Natural killer cell (primary cell): ENCODE results near the gene CAPN5. TPM values are rescaled to one million over a fixed set of nuclear protein-coding genes. Genes with fewer than 3 reads are reported as not detected.
A peak's percentile ranks its signal among the peaks of the same experiment; 100 is the strongest.

Experiments used
- ATAC-seq, 3 donors: fragments of 150-1000 bp in 2 of 3; fragments of 200-7000 bp in 1 of 3; cut with Tn5 transposase; 1 replicate in 1 of 3; 2 replicates in 2 of 3; pipeline ENCODE4 v1.10.0; 2021; ENCODE audit warnings: mild to moderate bottlenecking in 2 of 3, moderate library complexity in 2 of 3
- DNase-seq, 2 donors: peaks; one replicate each; pipeline versions ENCODE4 v3.0.0 to v3.0.0-alpha.2; 2013 to 2021; ENCODE audit warnings: mixed read lengths in 1 of 2
- H3K27ac ChIP-seq: one replicate; pipeline ENCODE4 v1.5.1; 2013; ENCODE audit warnings: mild to moderate bottlenecking, low read length
- H3K27me3 ChIP-seq: one replicate; pipeline ENCODE4 v1.6.1; 2013; ENCODE audit warnings: low read length; ENCODE audit not compliant: control insufficient read depth, insufficient read depth
- H3K36me3 ChIP-seq: one replicate; pipeline ENCODE4 v1.6.1; 2013; ENCODE audit warnings: low read length; ENCODE audit not compliant: control insufficient read depth, insufficient read depth
- H3K4me1 ChIP-seq: one replicate; pipeline ENCODE4 v1.6.1; 2013; ENCODE audit warnings: low read length; ENCODE audit not compliant: control insufficient read depth, insufficient read depth
- H3K4me3 ChIP-seq: one replicate; pipeline ENCODE4 v1.5.1; 2013; ENCODE audit warnings: low read length
- H3K9me3 ChIP-seq: one replicate; pipeline ENCODE4 v1.6.1; 2013; ENCODE audit warnings: low read length; ENCODE audit not compliant: control insufficient read depth, insufficient read depth
- H3K27ac Mint-ChIP-seq, 2 donors: one replicate each; pipeline ENCODE4 v1.8.0; 2022; ENCODE audit warnings: mild to moderate bottlenecking in 2 of 2, mixed read lengths in 2 of 2, moderate library complexity in 1 of 2
- H3K27me3 Mint-ChIP-seq, 2 donors: one replicate each; pipeline ENCODE4 v1.8.0; 2022; ENCODE audit warnings: low read depth in 2 of 2, mixed read lengths in 2 of 2
- H3K36me3 Mint-ChIP-seq: one replicate; pipeline ENCODE4 v1.8.0; 2022; ENCODE audit warnings: mixed read lengths
- H3K4me1 Mint-ChIP-seq, 2 donors: one replicate each; pipeline ENCODE4 v1.8.0; 2022; ENCODE audit warnings: mixed read lengths in 2 of 2
- H3K4me3 Mint-ChIP-seq: one replicate; pipeline ENCODE4 v1.8.0; 2022; ENCODE audit warnings: mild to moderate bottlenecking, moderate library complexity, mixed read lengths
- H3K9me3 Mint-ChIP-seq, 2 donors: one replicate each; pipeline ENCODE4 v1.8.0; 2022; ENCODE audit warnings: mixed read lengths in 2 of 2
- CTCF ChIP-seq: fragments of 200-600 bp; IDR thresholded peaks from one replicate; pipeline ENCODE4 v1.8.0; 2022; ENCODE audit warnings: antibody characterized with exemption
- WGBS: methylation state at CpG from one replicate; pipeline ENCODE4 v1.1.7; 2013; ENCODE audit warnings: missing lambda C conversion rate; ENCODE audit not compliant: insufficient coverage; 5-methylcytosine and 5-hydroxymethylcytosine counted together
- intact Hi-C: fragments of 100-400 bp; cut with micrococcal nuclease; formaldehyde crosslinking; loops from one replicate; pipeline ENCODE4 v1.14.2; 2022
- total RNA-seq, 4 donors: library from RNA; stranded (reverse); fragments of 120-200 nt in 1 of 4; gene quantifications; one replicate each; pipeline versions ENCODE4 v1.2.3 to v1.2.4, GENCODE V29; 2013 to 2022

CAPN5 gene
- total RNA-seq, 3 donors from 2014 or later (not counting 1 experiment from before 2014, with no cell fraction given): 32.3 to 34.5 (median 34.3) TPM

- no peaks in the 10 kb centered on the region for H3K27me3 Mint-ChIP-seq
- no peaks in the 10 kb centered on the region for H3K9me3 Mint-ChIP-seq
- H3K27me3 ChIP-seq: no peaks in the 10 kb centered on the region
- DNase-seq (no peak), ATAC-seq (no peak)
- H3K4me3 ChIP-seq: no peak overlapping the region
- TF ChIP-seq CTCF: no peak
- H3K4me1 Mint-ChIP-seq: peaks cover 0 to 14% of the 10 kb centered on the region in 2 donors
- H3K9me3 ChIP-seq: no peaks in the 10 kb centered on the region
- no peaks in the 10 kb centered on the region for H3K4me1 ChIP-seq
- H3K36me3 ChIP-seq: no peaks in the 10 kb centered on the region
- H3K4me3 Mint-ChIP-seq: no peak overlapping the region
- no peak overlapping the region for H3K27ac Mint-ChIP-seq
- no peak overlapping the region for H3K27ac ChIP-seq
- no peaks in the 10 kb centered on the region for H3K36me3 Mint-ChIP-seq
- intact Hi-C loops: no loop called here
- 87% methylated on average over 8 of the region's 8 CpGs for WGBS
Observed at GRCh38 chr11:77104727-77105126, 38.0 kb downstream of the CAPN5 start.

GRCh38 chr11:77106321-77106720 lies 39.5 kb downstream of the CAPN5 start:
- peaks cover 0 to 8% of the 10 kb centered on the region in 2 donors for H3K4me1 Mint-ChIP-seq
- H3K36me3 ChIP-seq: no peaks in the 10 kb centered on the region
- no peak overlapping the region for H3K4me3 Mint-ChIP-seq
- no peak for ATAC-seq
- H3K27me3 ChIP-seq: no peaks in the 10 kb centered on the region
- no peak overlapping the region for H3K27ac ChIP-seq
- no peaks in the 10 kb centered on the region for H3K27me3 Mint-ChIP-seq
- H3K4me1 ChIP-seq: no peaks in the 10 kb centered on the region
- no peak overlapping the region for H3K27ac Mint-ChIP-seq
- no peak for TF ChIP-seq CTCF
- no peaks in the 10 kb centered on the region for H3K9me3 ChIP-seq
- intact Hi-C loops: no loop called here
- no peaks in the 10 kb centered on the region for H3K36me3 Mint-ChIP-seq
- H3K9me3 Mint-ChIP-seq: no peaks in the 10 kb centered on the region
- DNase-seq: no peak
- H3K4me3 ChIP-seq: no peak overlapping the region
- whole genome bisulfite sequencing: 72% methylated on average over 7 of the region's 7 CpGs

- intact Hi-C loops: no loop called here
- Mint-ChIP-seq H3K9me3 (no peaks in the 10 kb centered on the region), H3K27ac (no peak overlapping the region), H3K4me1 (peaks cover 0 to 8% of the 10 kb centered on the region in 2 donors), H3K27me3 (no peaks in the 10 kb centered on the region), H3K4me3 (no peak overlapping the region), H3K36me3 (no peaks in the 10 kb centered on the region)
- H3K36me3 ChIP-seq: no peaks in the 10 kb centered on the region
- H3K4me3 ChIP-seq: no peak overlapping the region
- no peaks in the 10 kb centered on the region for H3K27me3 ChIP-seq
- DNase-seq (no peak), ATAC-seq (no peak)
- H3K9me3 ChIP-seq: no peaks in the 10 kb centered on the region
- no peaks in the 10 kb centered on the region for H3K4me1 ChIP-seq
- no peak overlapping the region for H3K27ac ChIP-seq
- 96% methylated on average over 13 of the region's 13 CpGs for WGBS
- no peak for TF ChIP-seq CTCF
Observed at GRCh38 chr11:77106759-77107158, 40.0 kb downstream of the CAPN5 start.

- H3K27ac ChIP-seq: no peak overlapping the region
- 86% methylated on average over 3 of the region's 3 CpGs for WGBS
- H3K27me3 ChIP-seq: no peaks in the 10 kb centered on the region
- no peak for TF ChIP-seq CTCF
- Mint-ChIP-seq H3K27ac (peak overlapping the region in 1 of 2 donors; percentile 40), H3K9me3 (no peaks in the 10 kb centered on the region), H3K27me3 (no peaks in the 10 kb centered on the region), H3K4me3 (no peak overlapping the region), H3K4me1 (peaks cover 0 to 8% of the 10 kb centered on the region in 2 donors), H3K36me3 (no peaks in the 10 kb centered on the region)
- H3K4me1 ChIP-seq: no peaks in the 10 kb centered on the region
- H3K4me3 ChIP-seq: no peak overlapping the region
- no peaks in the 10 kb centered on the region for H3K36me3 ChIP-seq
- intact Hi-C loops: no loop called here
- DNase-seq (no peak), ATAC-seq (no peak)
- H3K9me3 ChIP-seq: no peaks in the 10 kb centered on the region
Observed at GRCh38 chr11:77107950-77108349, 41.2 kb downstream of the CAPN5 start.
